Measurements from ENCODE around the gene SUSD4. TPM values are rescaled to one million over a fixed set of nuclear protein-coding genes. Genes with fewer than 3 reads are reported as not detected.

The SUSD4 gene
- total and polyA plus RNA-seq, 9 of the 15 experiments (the other 6 are each of a cell fraction or from before 2014, with no cell fraction given) = 0.06 to 1.7 (median 0.09) TPM; not detected in 4

DNA sequence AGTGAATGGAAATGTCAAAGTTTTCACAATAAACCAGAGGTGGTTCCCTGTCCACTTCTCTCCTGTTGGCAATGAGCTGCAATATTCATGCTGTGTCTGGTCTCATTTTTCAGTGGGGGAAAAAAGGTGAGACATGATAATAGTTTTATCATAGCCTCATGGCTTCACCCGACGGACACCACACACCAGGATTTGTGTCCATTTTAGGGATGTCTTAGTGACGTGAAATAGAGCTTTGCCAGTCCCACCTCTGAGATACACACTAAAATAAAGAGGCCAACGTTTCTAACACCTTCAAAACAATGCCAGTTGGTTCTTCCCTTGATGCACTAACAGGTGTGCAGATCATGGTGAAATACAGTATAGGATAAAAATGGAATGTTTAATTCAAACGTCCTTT, 129.4 kb downstream of the SUSD4 start (continued):
- TF ChIP-seq, protein P1, sequence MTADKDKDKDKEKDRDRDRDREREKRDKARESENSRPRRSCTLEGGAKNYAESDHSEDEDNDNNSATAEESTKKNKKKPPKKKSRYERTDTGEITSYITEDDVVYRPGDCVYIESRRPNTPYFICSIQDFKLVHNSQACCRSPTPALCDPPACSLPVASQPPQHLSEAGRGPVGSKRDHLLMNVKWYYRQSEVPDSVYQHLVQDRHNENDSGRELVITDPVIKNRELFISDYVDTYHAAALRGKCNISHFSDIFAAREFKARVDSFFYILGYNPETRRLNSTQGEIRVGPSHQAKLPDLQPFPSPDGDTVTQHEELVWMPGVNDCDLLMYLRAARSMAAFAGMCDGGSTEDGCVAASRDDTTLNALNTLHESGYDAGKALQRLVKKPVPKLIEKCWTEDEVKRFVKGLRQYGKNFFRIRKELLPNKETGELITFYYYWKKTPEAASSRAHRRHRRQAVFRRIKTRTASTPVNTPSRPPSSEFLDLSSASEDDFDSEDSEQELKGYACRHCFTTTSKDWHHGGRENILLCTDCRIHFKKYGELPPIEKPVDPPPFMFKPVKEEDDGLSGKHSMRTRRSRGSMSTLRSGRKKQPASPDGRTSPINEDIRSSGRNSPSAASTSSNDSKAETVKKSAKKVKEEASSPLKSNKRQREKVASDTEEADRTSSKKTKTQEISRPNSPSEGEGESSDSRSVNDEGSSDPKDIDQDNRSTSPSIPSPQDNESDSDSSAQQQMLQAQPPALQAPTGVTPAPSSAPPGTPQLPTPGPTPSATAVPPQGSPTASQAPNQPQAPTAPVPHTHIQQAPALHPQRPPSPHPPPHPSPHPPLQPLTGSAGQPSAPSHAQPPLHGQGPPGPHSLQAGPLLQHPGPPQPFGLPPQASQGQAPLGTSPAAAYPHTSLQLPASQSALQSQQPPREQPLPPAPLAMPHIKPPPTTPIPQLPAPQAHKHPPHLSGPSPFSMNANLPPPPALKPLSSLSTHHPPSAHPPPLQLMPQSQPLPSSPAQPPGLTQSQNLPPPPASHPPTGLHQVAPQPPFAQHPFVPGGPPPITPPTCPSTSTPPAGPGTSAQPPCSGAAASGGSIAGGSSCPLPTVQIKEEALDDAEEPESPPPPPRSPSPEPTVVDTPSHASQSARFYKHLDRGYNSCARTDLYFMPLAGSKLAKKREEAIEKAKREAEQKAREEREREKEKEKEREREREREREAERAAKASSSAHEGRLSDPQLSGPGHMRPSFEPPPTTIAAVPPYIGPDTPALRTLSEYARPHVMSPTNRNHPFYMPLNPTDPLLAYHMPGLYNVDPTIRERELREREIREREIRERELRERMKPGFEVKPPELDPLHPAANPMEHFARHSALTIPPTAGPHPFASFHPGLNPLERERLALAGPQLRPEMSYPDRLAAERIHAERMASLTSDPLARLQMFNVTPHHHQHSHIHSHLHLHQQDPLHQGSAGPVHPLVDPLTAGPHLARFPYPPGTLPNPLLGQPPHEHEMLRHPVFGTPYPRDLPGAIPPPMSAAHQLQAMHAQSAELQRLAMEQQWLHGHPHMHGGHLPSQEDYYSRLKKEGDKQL (CRISPR knock-in tag; IDR thresholded peaks at IDR 0.05; ENCODE audit: borderline replicate concordance) = no peak
- peak; percentile 5; the same call in 1 of the 2 replicates for TF ChIP-seq ZNF592 (IDR thresholded peaks at IDR 0.05)
- TF ChIP-seq, protein P2, sequence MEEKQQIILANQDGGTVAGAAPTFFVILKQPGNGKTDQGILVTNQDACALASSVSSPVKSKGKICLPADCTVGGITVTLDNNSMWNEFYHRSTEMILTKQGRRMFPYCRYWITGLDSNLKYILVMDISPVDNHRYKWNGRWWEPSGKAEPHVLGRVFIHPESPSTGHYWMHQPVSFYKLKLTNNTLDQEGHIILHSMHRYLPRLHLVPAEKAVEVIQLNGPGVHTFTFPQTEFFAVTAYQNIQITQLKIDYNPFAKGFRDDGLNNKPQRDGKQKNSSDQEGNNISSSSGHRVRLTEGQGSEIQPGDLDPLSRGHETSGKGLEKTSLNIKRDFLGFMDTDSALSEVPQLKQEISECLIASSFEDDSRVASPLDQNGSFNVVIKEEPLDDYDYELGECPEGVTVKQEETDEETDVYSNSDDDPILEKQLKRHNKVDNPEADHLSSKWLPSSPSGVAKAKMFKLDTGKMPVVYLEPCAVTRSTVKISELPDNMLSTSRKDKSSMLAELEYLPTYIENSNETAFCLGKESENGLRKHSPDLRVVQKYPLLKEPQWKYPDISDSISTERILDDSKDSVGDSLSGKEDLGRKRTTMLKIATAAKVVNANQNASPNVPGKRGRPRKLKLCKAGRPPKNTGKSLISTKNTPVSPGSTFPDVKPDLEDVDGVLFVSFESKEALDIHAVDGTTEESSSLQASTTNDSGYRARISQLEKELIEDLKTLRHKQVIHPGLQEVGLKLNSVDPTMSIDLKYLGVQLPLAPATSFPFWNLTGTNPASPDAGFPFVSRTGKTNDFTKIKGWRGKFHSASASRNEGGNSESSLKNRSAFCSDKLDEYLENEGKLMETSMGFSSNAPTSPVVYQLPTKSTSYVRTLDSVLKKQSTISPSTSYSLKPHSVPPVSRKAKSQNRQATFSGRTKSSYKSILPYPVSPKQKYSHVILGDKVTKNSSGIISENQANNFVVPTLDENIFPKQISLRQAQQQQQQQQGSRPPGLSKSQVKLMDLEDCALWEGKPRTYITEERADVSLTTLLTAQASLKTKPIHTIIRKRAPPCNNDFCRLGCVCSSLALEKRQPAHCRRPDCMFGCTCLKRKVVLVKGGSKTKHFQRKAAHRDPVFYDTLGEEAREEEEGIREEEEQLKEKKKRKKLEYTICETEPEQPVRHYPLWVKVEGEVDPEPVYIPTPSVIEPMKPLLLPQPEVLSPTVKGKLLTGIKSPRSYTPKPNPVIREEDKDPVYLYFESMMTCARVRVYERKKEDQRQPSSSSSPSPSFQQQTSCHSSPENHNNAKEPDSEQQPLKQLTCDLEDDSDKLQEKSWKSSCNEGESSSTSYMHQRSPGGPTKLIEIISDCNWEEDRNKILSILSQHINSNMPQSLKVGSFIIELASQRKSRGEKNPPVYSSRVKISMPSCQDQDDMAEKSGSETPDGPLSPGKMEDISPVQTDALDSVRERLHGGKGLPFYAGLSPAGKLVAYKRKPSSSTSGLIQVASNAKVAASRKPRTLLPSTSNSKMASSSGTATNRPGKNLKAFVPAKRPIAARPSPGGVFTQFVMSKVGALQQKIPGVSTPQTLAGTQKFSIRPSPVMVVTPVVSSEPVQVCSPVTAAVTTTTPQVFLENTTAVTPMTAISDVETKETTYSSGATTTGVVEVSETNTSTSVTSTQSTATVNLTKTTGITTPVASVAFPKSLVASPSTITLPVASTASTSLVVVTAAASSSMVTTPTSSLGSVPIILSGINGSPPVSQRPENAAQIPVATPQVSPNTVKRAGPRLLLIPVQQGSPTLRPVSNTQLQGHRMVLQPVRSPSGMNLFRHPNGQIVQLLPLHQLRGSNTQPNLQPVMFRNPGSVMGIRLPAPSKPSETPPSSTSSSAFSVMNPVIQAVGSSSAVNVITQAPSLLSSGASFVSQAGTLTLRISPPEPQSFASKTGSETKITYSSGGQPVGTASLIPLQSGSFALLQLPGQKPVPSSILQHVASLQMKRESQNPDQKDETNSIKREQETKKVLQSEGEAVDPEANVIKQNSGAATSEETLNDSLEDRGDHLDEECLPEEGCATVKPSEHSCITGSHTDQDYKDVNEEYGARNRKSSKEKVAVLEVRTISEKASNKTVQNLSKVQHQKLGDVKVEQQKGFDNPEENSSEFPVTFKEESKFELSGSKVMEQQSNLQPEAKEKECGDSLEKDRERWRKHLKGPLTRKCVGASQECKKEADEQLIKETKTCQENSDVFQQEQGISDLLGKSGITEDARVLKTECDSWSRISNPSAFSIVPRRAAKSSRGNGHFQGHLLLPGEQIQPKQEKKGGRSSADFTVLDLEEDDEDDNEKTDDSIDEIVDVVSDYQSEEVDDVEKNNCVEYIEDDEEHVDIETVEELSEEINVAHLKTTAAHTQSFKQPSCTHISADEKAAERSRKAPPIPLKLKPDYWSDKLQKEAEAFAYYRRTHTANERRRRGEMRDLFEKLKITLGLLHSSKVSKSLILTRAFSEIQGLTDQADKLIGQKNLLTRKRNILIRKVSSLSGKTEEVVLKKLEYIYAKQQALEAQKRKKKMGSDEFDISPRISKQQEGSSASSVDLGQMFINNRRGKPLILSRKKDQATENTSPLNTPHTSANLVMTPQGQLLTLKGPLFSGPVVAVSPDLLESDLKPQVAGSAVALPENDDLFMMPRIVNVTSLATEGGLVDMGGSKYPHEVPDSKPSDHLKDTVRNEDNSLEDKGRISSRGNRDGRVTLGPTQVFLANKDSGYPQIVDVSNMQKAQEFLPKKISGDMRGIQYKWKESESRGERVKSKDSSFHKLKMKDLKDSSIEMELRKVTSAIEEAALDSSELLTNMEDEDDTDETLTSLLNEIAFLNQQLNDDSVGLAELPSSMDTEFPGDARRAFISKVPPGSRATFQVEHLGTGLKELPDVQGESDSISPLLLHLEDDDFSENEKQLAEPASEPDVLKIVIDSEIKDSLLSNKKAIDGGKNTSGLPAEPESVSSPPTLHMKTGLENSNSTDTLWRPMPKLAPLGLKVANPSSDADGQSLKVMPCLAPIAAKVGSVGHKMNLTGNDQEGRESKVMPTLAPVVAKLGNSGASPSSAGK (IDR thresholded peaks at IDR 0.05) = peak; percentile 3; the same call in 1 of the 2 replicates
- 0 out of 2 replicates have a peak, but pooled peaks have one; percentile 9 for TF ChIP-seq CBFA2T3 (IDR thresholded peaks at IDR 0.05)
- peak; percentile 20; the same call in 1 of the 2 replicates for TF ChIP-seq ILK (tag; IDR thresholded peaks at IDR 0.05; ENCODE audit: borderline replicate concordance, low read depth)

Data from K562 (cell line).